ENCODE results near the gene KLF14.

DNA sequence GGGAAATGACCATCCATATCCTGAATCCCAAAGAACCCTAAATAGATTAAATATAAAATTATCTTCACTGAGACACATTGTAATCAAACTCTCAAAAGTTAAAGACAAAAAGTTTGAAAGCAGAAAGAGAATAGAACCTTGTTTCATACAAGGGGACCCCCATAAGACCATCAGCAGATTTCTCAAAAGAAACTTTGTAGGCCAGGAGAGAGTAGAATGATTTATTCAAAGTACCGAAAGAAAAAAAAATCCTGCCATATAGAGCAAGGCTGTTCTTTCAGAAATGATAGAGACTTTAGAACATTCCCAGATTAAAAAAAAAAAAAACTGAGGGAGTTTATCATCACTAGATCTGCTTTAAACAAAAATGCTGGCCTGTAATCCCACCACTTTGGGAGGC is 34.8 kb upstream of the KLF14 start:
- TF ChIP-seq, protein P1, sequence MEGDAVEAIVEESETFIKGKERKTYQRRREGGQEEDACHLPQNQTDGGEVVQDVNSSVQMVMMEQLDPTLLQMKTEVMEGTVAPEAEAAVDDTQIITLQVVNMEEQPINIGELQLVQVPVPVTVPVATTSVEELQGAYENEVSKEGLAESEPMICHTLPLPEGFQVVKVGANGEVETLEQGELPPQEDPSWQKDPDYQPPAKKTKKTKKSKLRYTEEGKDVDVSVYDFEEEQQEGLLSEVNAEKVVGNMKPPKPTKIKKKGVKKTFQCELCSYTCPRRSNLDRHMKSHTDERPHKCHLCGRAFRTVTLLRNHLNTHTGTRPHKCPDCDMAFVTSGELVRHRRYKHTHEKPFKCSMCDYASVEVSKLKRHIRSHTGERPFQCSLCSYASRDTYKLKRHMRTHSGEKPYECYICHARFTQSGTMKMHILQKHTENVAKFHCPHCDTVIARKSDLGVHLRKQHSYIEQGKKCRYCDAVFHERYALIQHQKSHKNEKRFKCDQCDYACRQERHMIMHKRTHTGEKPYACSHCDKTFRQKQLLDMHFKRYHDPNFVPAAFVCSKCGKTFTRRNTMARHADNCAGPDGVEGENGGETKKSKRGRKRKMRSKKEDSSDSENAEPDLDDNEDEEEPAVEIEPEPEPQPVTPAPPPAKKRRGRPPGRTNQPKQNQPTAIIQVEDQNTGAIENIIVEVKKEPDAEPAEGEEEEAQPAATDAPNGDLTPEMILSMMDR (IDR thresholded peaks at IDR 0.05): no peak
- TF ChIP-seq EZH2 (IDR thresholded peaks at IDR 0.05; ENCODE audit: borderline replicate concordance, insufficient read depth, low read depth, low read length, poor library complexity, severe bottlenecking): no peak
